PC-9 (cell line): ENCODE data around the gene AMOT. TPM values are rescaled to one million over a fixed set of nuclear protein-coding genes. Genes with fewer than 3 reads are reported as not detected.

ENCODE experiments used
- BruUV-seq: library from RNA; stranded (reverse); fragments of 400-500 nt; replicated peaks from 2 replicates; lab custom pipeline; 2021; lab: Mats Ljungman, UMichigan
- CTCF ChIA-PET: fragments of 300-600 bp; sonication (Branson Sonifier 250); formaldehyde crosslinking; loops from one replicate; lab custom pipeline; 2022; ENCODE audit warnings: antibody characterized with exemption; lab: Charles Lee
- POLR2A ChIA-PET: fragments of 300-600 bp; sonication (Branson Sonifier 250); formaldehyde crosslinking; loops from one replicate; lab custom pipeline; 2022; ENCODE audit warnings: antibody characterized with exemption; ENCODE audit not compliant: unreplicated experiment; lab: Charles Lee
- DNase-seq, 2 experiments: peaks; one replicate each; pipeline versions ENCODE4 v3.0.0 to v3.0.0-alpha.2; 2015 to 2022; ENCODE audit warnings: mixed read lengths in 1 of 2
- H2AFZ ChIP-seq: fragments of 200-600 bp; sonication (generic); 2 replicates; pipeline ENCODE4 v1.8.1; 2017; ENCODE audit warnings: antibody characterized with exemption
- H3F3A ChIP-seq: fragments of 200-600 bp; sonication (generic); 2 replicates; pipeline ENCODE4 v1.8.1; 2017; ENCODE audit warnings: antibody characterized with exemption, mild to moderate bottlenecking, low read depth; ENCODE audit not compliant: insufficient read depth
- H3K27ac ChIP-seq: fragments of 200-600 bp; sonication (generic); 2 replicates; pipeline ENCODE4 v1.6.1; 2016; ENCODE audit warnings: mixed run types
- H3K27me3 ChIP-seq: fragments of 200-600 bp; sonication (generic); 2 replicates; pipeline ENCODE4 v1.6.1; 2016; ENCODE audit warnings: low read depth, mixed run types; ENCODE audit not compliant: insufficient read depth
- H3K36me3 ChIP-seq: fragments of 200-600 bp; sonication (generic); 2 replicates; pipeline ENCODE4 v1.6.1; 2016; ENCODE audit warnings: low read depth, mixed run types
- H3K4me1 ChIP-seq: fragments of 200-600 bp; sonication (generic); replicated peaks from 2 replicates; pipeline ENCODE4 v1.6.1; 2016; ENCODE audit warnings: mixed run types; ENCODE audit not compliant: insufficient read depth
- H3K4me2 ChIP-seq: fragments of 200-600 bp; sonication (generic); 2 replicates; pipeline ENCODE4 v1.6.1; 2017; ENCODE audit warnings: mixed run types
- H3K4me3 ChIP-seq: fragments of 200-600 bp; sonication (generic); 2 replicates; pipeline ENCODE4 v1.6.1; 2016; ENCODE audit warnings: mixed run types
- H3K79me2 ChIP-seq: fragments of 200-600 bp; sonication (generic); 2 replicates; pipeline ENCODE4 v1.6.1; 2017; ENCODE audit warnings: low read depth, mixed run types
- H3K9me2 ChIP-seq: fragments of 200-600 bp; sonication (generic); 2 replicates; pipeline ENCODE4 v1.8.1; 2017; ENCODE audit warnings: mild to moderate bottlenecking; ENCODE audit not compliant: insufficient read depth
- H3K9me3 ChIP-seq: fragments of 200-600 bp; sonication (generic); 2 replicates; pipeline ENCODE4 v1.8.1; 2016; ENCODE audit warnings: low read depth; ENCODE audit not compliant: insufficient read depth
- H4K20me1 ChIP-seq: fragments of 200-600 bp; sonication (generic); 2 replicates; pipeline ENCODE4 v1.8.1; 2017; ENCODE audit not compliant: insufficient read depth
- EZH2 ChIP-seq: fragments of 200-600 bp; sonication (generic); IDR thresholded peaks from 2 replicates; pipeline ENCODE4 v1.8.0; 2017; ENCODE audit warnings: antibody characterized with exemption, low read depth
- intact Hi-C: fragments of 100-400 bp; cut with micrococcal nuclease; formaldehyde crosslinking; loops from one replicate; pipeline ENCODE4 v1.10.0; 2022; ENCODE audit not compliant: unreplicated experiment
- total RNA-seq: library from RNA; stranded (reverse); gene quantifications from 2 replicates; pipeline ENCODE4 v1.2.3, GENCODE V29; 2021
- TF ChIP-seq, protein P1 (sequence below): fragments of 200-600 bp; sonication (generic); conservative IDR thresholded peaks from 2 replicates; pipeline ENCODE4 v1.6.1; 2017; ENCODE audit warnings: mixed run types, antibody characterized with exemption, mild to moderate bottlenecking, moderate library complexity

AMOT gene
- total RNA-seq, 1 experiment from 2014 or later, result 88.0 TPM

GRCh38 chrX:112753116-112753515 is 87.5 kb downstream of the AMOT start:
- CTCF ChIA-PET, result no interaction called here
- H3K27ac ChIP-seq, result no peak overlapping the region
- BruUV-seq, result no TSS peak
- DNase-seq, result no peak
- POLR2A ChIA-PET, result no interaction called here
- H3K4me1 ChIP-seq, result no peaks in the 10 kb centered on the region
- TF ChIP-seq, protein P1, sequence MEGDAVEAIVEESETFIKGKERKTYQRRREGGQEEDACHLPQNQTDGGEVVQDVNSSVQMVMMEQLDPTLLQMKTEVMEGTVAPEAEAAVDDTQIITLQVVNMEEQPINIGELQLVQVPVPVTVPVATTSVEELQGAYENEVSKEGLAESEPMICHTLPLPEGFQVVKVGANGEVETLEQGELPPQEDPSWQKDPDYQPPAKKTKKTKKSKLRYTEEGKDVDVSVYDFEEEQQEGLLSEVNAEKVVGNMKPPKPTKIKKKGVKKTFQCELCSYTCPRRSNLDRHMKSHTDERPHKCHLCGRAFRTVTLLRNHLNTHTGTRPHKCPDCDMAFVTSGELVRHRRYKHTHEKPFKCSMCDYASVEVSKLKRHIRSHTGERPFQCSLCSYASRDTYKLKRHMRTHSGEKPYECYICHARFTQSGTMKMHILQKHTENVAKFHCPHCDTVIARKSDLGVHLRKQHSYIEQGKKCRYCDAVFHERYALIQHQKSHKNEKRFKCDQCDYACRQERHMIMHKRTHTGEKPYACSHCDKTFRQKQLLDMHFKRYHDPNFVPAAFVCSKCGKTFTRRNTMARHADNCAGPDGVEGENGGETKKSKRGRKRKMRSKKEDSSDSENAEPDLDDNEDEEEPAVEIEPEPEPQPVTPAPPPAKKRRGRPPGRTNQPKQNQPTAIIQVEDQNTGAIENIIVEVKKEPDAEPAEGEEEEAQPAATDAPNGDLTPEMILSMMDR, result no peak
- TF ChIP-seq EZH2, result no peak
- H3K36me3 ChIP-seq, result no peaks in the 10 kb centered on the region
- H3F3A ChIP-seq, result no peaks in the 10 kb centered on the region
- H2AFZ ChIP-seq, result no peak overlapping the region
- no peak overlapping the region for H3K4me2 ChIP-seq
- intact Hi-C loops, result no loop called here
- H3K27me3 ChIP-seq, result no peaks in the 10 kb centered on the region
- H4K20me1 ChIP-seq, result no peaks in the 10 kb centered on the region
- H3K79me2 ChIP-seq, result no peaks in the 10 kb centered on the region
- H3K4me3 ChIP-seq, result no peak overlapping the region
- no peaks in the 10 kb centered on the region for H3K9me3 ChIP-seq
- no peaks in the 10 kb centered on the region; the same call in 1 of the 2 replicates for H3K9me2 ChIP-seq

DNA sequence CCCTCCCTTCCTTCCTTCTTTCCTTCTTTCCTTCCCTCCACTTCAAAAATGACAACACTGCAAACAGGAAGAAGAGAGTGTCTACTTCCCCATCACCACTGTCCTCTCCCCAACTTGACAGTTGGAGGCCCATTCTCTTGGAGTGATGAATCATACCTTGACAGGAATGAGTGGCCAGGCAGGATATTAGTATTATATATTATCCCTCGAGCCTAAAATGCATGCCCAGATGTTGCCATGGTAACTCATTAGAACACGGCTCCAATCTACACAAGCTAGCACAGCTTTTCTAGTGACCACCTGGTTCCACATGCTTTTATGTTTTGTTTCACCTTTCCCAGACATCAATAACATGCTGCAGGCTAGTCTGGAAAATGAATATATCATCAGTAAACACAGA is 89.6 kb downstream of the AMOT start:
- H4K20me1 ChIP-seq, result no peaks in the 10 kb centered on the region
- no peaks in the 10 kb centered on the region for H3K9me3 ChIP-seq
- H2AFZ ChIP-seq, result no peak overlapping the region
- no TSS peak for BruUV-seq
- H3K4me3 ChIP-seq, result no peak overlapping the region
- H3K9me2 ChIP-seq, result no peaks in the 10 kb centered on the region; the same call in 1 of the 2 replicates
- no peak overlapping the region for H3K4me2 ChIP-seq
- no peak for DNase-seq
- no peaks in the 10 kb centered on the region for H3K36me3 ChIP-seq
- H3F3A ChIP-seq, result no peaks in the 10 kb centered on the region
- ChIA-PET CTCF (no interaction called here), POLR2A (no interaction called here)
- H3K27ac ChIP-seq, result no peak overlapping the region
- intact Hi-C loops, result no loop called here
- no peaks in the 10 kb centered on the region for H3K27me3 ChIP-seq
- H3K79me2 ChIP-seq, result no peaks in the 10 kb centered on the region
- TF ChIP-seq, protein P1, result no peak
- no peak for TF ChIP-seq EZH2
- H3K4me1 ChIP-seq, result no peaks in the 10 kb centered on the region

DNA sequence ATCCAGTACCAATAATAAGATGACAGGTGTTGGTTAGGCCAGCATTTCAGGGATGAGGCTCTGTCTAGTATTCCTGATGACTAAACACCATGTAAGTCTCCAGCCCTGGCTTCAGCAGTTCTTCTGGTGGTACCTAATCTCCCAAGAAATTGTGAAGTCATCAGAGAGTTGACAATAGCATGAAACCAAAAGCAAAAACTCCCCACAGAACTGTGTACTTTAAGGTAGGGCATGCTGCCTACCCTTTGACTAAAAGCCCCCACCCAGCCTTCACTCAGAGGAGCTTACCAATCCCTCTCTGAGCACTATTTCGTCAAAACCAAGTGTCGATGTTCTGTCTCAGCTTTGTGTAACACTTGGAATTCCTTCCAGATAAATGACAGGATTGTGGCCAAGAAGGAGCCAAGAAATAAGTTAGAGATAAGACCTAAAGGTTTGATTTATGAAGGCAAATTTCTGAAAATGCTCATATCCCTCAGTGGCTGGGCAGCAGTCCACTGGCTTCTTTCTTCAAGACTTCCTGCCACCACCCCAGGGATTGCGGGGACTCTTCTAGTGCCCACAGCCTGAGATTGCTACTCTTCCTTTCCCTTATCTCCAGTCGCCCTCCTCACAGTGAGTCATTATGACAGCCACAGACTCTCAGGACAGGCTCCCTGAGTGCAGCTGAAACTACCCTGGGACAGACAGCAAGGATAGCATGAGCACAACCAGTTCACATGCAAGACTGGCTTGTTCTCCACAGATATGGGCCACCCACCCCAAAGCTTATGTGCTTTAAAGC is 93.6 kb downstream of the AMOT start:
- BruUV-seq, result no TSS peak
- CTCF ChIA-PET, result no interaction called here

More for the DNA sequence above, 93.6 kb downstream of the AMOT start:
- Histone ChIP-seq H3K27ac (no peak overlapping the region), H3F3A (no peaks in the 10 kb centered on the region), H3K9me3 (no peaks in the 10 kb centered on the region), H3K4me2 (no peak overlapping the region), H3K79me2 (no peaks in the 10 kb centered on the region), H3K4me1 (no peaks in the 10 kb centered on the region), H3K27me3 (no peaks in the 10 kb centered on the region), H2AFZ (no peak overlapping the region), H3K36me3 (no peaks in the 10 kb centered on the region), H3K4me3 (no peak overlapping the region), H3K9me2 (no peaks in the 10 kb centered on the region), H4K20me1 (no peaks in the 10 kb centered on the region)
- no peak for DNase-seq
- intact Hi-C loops, result no loop called here
- POLR2A ChIA-PET, result no interaction called here
- no peak for TF ChIP-seq EZH2
- TF ChIP-seq, protein P1, result no peak
